OCI-LY1 (cell line): ENCODE results near the gene ANKRD33B.

Experiments used
- H2AFZ ChIP-seq: fragments of 200-600 bp; sonication (generic), shearing (Covaris generic); 2 replicates; pipeline ENCODE4 v1.6.0; 2014; ENCODE audit warnings: antibody characterized with exemption, mild to moderate bottlenecking, low read length
- H3F3A ChIP-seq: fragments of 200-600 bp; sonication (generic), shearing (Covaris generic); 2 replicates; pipeline ENCODE4 v1.6.0; 2014; ENCODE audit warnings: mild to moderate bottlenecking, antibody characterized with exemption, low read length, moderate library complexity; ENCODE audit not compliant: insufficient read depth
- H3K27ac ChIP-seq: fragments of 200-600 bp; sonication (generic); 2 replicates; pipeline ENCODE4 v1.5.1; 2014; ENCODE audit warnings: low read length, mixed run types, mild to moderate bottlenecking, low read depth; ENCODE audit not compliant: poor library complexity, severe bottlenecking
- H3K27me3 ChIP-seq: fragments of 200-600 bp; sonication (generic); 2 replicates; pipeline ENCODE4 v1.6.0; 2014; ENCODE audit warnings: antibody characterized with exemption, mild to moderate bottlenecking, low read length, moderate library complexity; ENCODE audit not compliant: insufficient read depth
- H3K36me3 ChIP-seq: fragments of 200-600 bp; sonication (generic); 2 replicates; pipeline ENCODE4 v1.6.1; 2014; ENCODE audit warnings: mild to moderate bottlenecking, antibody characterized with exemption, low read length, moderate library complexity, mixed read lengths; ENCODE audit not compliant: insufficient read depth
- H3K4me1 ChIP-seq: fragments of 200-600 bp; sonication (generic); 2 replicates; pipeline ENCODE4 v1.5.1; 2014; ENCODE audit warnings: mild to moderate bottlenecking, low read length, moderate library complexity; ENCODE audit not compliant: insufficient read depth, severe bottlenecking
- H3K4me2 ChIP-seq: fragments of 200-600 bp; sonication (generic), shearing (Covaris generic); 2 replicates; pipeline ENCODE4 v1.6.1; 2014; ENCODE audit warnings: low read length
- H3K4me3 ChIP-seq: fragments of 200-600 bp; sonication (generic); 2 replicates; pipeline ENCODE4 v1.5.1; 2014; ENCODE audit warnings: low read length, low read depth, mild to moderate bottlenecking, mixed read lengths; ENCODE audit not compliant: poor library complexity, severe bottlenecking
- H3K79me2 ChIP-seq: fragments of 200-600 bp; shearing (Covaris generic); 2 replicates; pipeline ENCODE4 v1.6.1; 2016; ENCODE audit warnings: mixed run types, low read length, mixed read lengths; ENCODE audit not compliant: insufficient read depth
- H3K9ac ChIP-seq: fragments of 200-600 bp; sonication (generic), shearing (Covaris generic); 2 replicates; pipeline ENCODE4 v1.6.1; 2014; ENCODE audit warnings: mild to moderate bottlenecking, low read length, mixed read lengths
- H3K9me2 ChIP-seq: fragments of 200-600 bp; sonication (generic), shearing (Covaris generic); 2 replicates; pipeline ENCODE4 v1.6.1; 2014; ENCODE audit warnings: low read depth, mild to moderate bottlenecking, low read length, mixed read lengths
- H3K9me3 ChIP-seq: fragments of 200-600 bp; shearing (Covaris generic); 2 replicates; pipeline ENCODE4 v1.6.1; 2014; ENCODE audit warnings: low read length, mixed read lengths
- H4K20me1 ChIP-seq: fragments of 200-600 bp; sonication (generic), shearing (Covaris generic); 2 replicates; pipeline ENCODE4 v1.6.0; 2016; ENCODE audit warnings: mild to moderate bottlenecking, low read length; ENCODE audit not compliant: insufficient read depth
- CTCF ChIP-seq: fragments of 200-600 bp; sonication (generic), shearing (Covaris generic); IDR thresholded peaks from 2 replicates; pipeline ENCODE4 v1.5.1; 2017; ENCODE audit warnings: mild to moderate bottlenecking, antibody characterized with exemption, low read length, moderate library complexity, mixed read lengths
- EZH2 ChIP-seq: fragments of 200-600 bp; sonication (generic), shearing (Covaris generic); IDR thresholded peaks from 2 replicates; pipeline ENCODE4 v1.8.0; 2017; ENCODE audit warnings: borderline replicate concordance, mixed run types, mild to moderate bottlenecking, antibody characterized with exemption, low read length, moderate library complexity, mixed read lengths

The ANKRD33B gene

GRCh38 chr5:10585518-10585915, 21.6 kb downstream of the ANKRD33B start:
- H3K4me1 ChIP-seq: no peaks in the 10 kb centered on the region
- H3F3A ChIP-seq: no peaks in the 10 kb centered on the region
- H3K9me3 ChIP-seq: no peaks in the 10 kb centered on the region
- no peak overlapping the region for H2AFZ ChIP-seq
- no peak overlapping the region for H3K9ac ChIP-seq
- H3K4me3 ChIP-seq: no peak overlapping the region
- H3K4me2 ChIP-seq: no peak overlapping the region
- no peaks in the 10 kb centered on the region for H3K9me2 ChIP-seq
- H3K27ac ChIP-seq: no peak overlapping the region
- no peaks in the 10 kb centered on the region for H4K20me1 ChIP-seq
- no peaks in the 10 kb centered on the region for H3K79me2 ChIP-seq
- H3K36me3 ChIP-seq: no peaks in the 10 kb centered on the region
- no peak for TF ChIP-seq EZH2
- no peak for TF ChIP-seq CTCF
- peaks cover 4% of the 10 kb centered on the region; the same call in 1 of the 2 replicates for H3K27me3 ChIP-seq

- no peaks in the 10 kb centered on the region for H3K36me3 ChIP-seq
- no peaks in the 10 kb centered on the region for H3K9me2 ChIP-seq
- no peaks in the 10 kb centered on the region for H3K79me2 ChIP-seq
- H2AFZ ChIP-seq: no peak overlapping the region
- no peaks in the 10 kb centered on the region for H4K20me1 ChIP-seq
- H3K27me3 ChIP-seq: peaks cover 4% of the 10 kb centered on the region; the same call in 1 of the 2 replicates
- TF ChIP-seq EZH2: no peak
- TF ChIP-seq CTCF: no peak
- H3K9ac ChIP-seq: no peak overlapping the region
- no peaks in the 10 kb centered on the region for H3F3A ChIP-seq
- H3K4me2 ChIP-seq: no peak overlapping the region
- H3K4me3 ChIP-seq: no peak overlapping the region
- no peaks in the 10 kb centered on the region for H3K9me3 ChIP-seq
- no peaks in the 10 kb centered on the region for H3K4me1 ChIP-seq
- no peak overlapping the region for H3K27ac ChIP-seq
Measured at GRCh38 chr5:10586008-10586407, 22.1 kb downstream of the ANKRD33B start.

DNA sequence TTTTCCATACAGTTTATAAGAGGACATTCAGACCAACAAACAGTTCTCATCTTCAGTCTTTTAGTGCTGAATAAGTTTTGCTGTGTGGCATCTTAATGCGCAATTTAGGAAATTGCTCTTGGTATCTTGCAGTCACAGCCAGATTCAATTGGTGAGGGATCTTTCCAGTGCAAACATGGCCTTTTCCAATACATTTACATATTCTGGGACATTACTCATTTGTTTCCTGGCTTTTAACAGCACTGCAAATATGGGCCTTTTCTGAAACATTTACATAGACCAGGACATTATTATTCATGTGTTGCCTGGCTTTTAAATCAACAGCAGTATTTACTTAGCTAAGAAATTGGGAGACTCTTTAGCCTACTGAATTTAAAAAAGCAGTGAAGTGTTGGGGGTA, 22.7 kb downstream of the ANKRD33B start:
- Histone ChIP-seq H3K36me3 (no peaks in the 10 kb centered on the region), H3K27ac (no peak overlapping the region), H2AFZ (no peak overlapping the region), H3K27me3 (peaks cover 4% of the 10 kb centered on the region; the same call in 1 of the 2 replicates), H3K9me2 (no peaks in the 10 kb centered on the region), H3K9ac (no peak overlapping the region), H3K4me2 (no peak overlapping the region), H3K4me1 (no peaks in the 10 kb centered on the region), H4K20me1 (no peaks in the 10 kb centered on the region), H3K9me3 (no peaks in the 10 kb centered on the region), H3K79me2 (no peaks in the 10 kb centered on the region), H3F3A (no peaks in the 10 kb centered on the region), H3K4me3 (no peak overlapping the region)
- TF ChIP-seq EZH2: no peak
- no peak for TF ChIP-seq CTCF
